ENCODE data around the gene FBXO41. TPM values are rescaled to one million over a fixed set of nuclear protein-coding genes. Genes with fewer than 3 reads are reported as not detected.
A peak's percentile ranks its signal among the peaks of the same experiment; 100 is the strongest.

The FBXO41 gene
- total RNA-seq, 1 experiment from 2014 or later: 34.9 TPM

- TF ChIP-seq REST (IDR thresholded peaks at IDR 0.05; ENCODE audit: low read depth): no peak
- TF ChIP-seq ZFX (IDR thresholded peaks at IDR 0.05): peak; percentile 95
- no peak for TF ChIP-seq EGR1 (IDR thresholded peaks at IDR 0.05; ENCODE audit: low read depth)
- TF ChIP-seq MAX (IDR thresholded peaks at IDR 0.05): peak; percentile 86; the same call in 1 of the 2 replicates
- peak; percentile 97 for TF ChIP-seq POLR2A (IDR thresholded peaks at IDR 0.05; ENCODE audit: borderline replicate concordance, extremely low read depth, insufficient read depth, insufficient read length)
- TF ChIP-seq TCF7L2 (IDR thresholded peaks at IDR 0.05; ENCODE audit: borderline replicate concordance, extremely low read depth, insufficient read depth, insufficient read length): no peak
- TF ChIP-seq ZNF274 (IDR thresholded peaks at IDR 0.05; ENCODE audit: low read depth, low read length): no peak
- TF ChIP-seq ATF3 (IDR thresholded peaks at IDR 0.05): no peak
- no peak for TF ChIP-seq EZH2phosphoT487 (IDR thresholded peaks at IDR 0.05; ENCODE audit: borderline replicate concordance)
- TF ChIP-seq SIN3A (IDR thresholded peaks at IDR 0.05; ENCODE audit: low read depth): peak; percentile 91
- TF ChIP-seq ELF1 (IDR thresholded peaks at IDR 0.05; ENCODE audit: borderline replicate concordance, low read depth): no peak; the same call in 1 of the 2 replicates
- TF ChIP-seq FOSL1 (IDR thresholded peaks at IDR 0.05; ENCODE audit: low read depth): no peak
- no peak for TF ChIP-seq EZH2 (IDR thresholded peaks at IDR 0.05)
- TF ChIP-seq RAD21 (IDR thresholded peaks at IDR 0.05; ENCODE audit: low read depth): no peak
- peak; percentile 98 for TF ChIP-seq POLR2AphosphoS5 (IDR thresholded peaks at IDR 0.05; ENCODE audit: low read depth, low read length)
These were observed 50.1 kb downstream of the FBXO41 start, which contains the start of gene CCT7 (continued) for GRCh38 chr2:73233932-73234832.
